Fibroblast of villous mesenchyme (primary cell): ENCODE measurements around the gene SLC5A1. TPM values are rescaled to one million over a fixed set of nuclear protein-coding genes. Genes with fewer than 3 reads are reported as not detected.
A peak's percentile ranks its signal among the peaks of the same experiment; 100 is the strongest.

Experiments used
- DNase-seq: peaks from one replicate; pipeline ENCODE4 v3.0.0-alpha.2; 2010; ENCODE audit warnings: low read depth
- H3K4me3 ChIP-seq: 2 replicates; pipeline ENCODE4 v1.5.1; 2011; ENCODE audit warnings: low read depth, mild to moderate bottlenecking, low read length
- total RNA-seq: library from RNA; depleted of rRNA; stranded (reverse); fragments of >200 nt; gene quantifications from 2 replicates; pipeline ENCODE4 v1.2.3, GENCODE V29; 2012
- TF ChIP-seq, protein P1 (sequence below): IDR thresholded peaks from 2 replicates; pipeline ENCODE4 v1.5.1; 2012; ENCODE audit warnings: low read depth, mild to moderate bottlenecking, low read length; ENCODE audit not compliant: insufficient read depth

Gene SLC5A1
- total RNA-seq, 1 donor, result not detected

DNA sequence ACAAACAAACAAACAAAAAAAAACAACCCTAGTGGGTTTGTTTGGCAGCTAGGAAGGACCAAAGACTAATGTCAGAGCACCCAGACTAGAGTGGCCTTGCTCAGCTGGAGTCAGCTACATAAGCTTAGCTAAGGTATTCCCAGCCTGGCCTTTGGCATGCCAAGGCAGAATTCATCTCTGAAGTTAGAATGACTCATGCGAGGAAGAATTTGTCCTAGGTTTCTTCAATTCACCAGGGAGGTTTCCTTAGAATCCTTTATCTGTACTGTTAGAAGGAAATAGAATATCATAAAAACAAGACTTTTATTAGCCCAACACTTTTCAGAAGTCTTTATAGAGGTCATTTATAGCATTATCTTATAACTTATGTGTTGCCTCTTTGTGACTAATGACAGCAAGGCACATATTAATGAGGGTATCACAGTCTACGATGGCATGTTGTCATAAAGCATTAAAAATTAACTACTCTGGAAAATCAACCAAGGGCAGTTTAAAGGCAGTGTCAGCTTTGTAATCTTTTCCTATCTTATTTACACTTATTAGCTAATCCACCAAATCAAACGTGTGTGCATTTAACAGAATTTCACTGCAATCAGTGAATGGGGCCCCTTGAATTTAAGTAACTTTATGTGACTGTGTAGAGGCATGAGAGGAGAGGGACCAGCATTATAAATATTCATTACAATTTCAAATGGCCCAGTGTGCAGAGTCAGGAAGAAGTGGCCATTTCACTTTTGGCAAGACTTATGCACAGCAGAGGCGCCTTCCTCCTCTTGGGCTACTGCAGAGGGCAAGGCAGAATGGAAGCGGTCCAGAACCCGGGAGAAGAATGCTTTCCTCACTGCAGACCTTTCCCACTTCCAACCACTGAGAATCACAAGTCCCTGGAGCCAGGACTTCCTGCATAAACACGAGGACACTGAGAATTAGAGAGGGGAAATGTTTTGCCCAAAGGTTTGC lies 36.3 kb downstream of the SLC5A1 start:
- TF ChIP-seq, protein P1, sequence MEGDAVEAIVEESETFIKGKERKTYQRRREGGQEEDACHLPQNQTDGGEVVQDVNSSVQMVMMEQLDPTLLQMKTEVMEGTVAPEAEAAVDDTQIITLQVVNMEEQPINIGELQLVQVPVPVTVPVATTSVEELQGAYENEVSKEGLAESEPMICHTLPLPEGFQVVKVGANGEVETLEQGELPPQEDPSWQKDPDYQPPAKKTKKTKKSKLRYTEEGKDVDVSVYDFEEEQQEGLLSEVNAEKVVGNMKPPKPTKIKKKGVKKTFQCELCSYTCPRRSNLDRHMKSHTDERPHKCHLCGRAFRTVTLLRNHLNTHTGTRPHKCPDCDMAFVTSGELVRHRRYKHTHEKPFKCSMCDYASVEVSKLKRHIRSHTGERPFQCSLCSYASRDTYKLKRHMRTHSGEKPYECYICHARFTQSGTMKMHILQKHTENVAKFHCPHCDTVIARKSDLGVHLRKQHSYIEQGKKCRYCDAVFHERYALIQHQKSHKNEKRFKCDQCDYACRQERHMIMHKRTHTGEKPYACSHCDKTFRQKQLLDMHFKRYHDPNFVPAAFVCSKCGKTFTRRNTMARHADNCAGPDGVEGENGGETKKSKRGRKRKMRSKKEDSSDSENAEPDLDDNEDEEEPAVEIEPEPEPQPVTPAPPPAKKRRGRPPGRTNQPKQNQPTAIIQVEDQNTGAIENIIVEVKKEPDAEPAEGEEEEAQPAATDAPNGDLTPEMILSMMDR, result no peak
- no peak overlapping the region for H3K4me3 ChIP-seq
- DNase-seq, result peak; percentile 52

DNA sequence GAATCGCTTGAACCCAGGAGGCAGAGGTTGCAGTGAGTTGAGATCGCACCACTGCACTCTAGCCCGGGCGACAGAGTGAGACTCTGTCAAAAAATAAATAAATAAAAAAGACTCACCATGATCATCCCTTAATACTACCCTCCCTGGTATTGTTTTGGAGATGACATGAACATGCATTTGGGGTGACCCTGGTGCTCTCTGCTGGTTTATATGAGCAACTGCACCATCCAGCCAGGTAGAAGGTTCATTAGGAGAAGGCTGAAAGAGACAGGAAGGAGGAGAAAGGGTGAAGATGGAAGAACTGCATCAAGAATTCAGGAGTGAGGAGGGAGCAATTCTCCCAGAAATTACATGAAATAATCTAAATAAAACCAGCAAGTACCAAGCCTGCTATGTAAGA lies 37.8 kb downstream of the SLC5A1 start:
- TF ChIP-seq, protein P1, result peak; percentile 85

GRCh38 chr22:32082331-32082730 lies 39.3 kb downstream of the SLC5A1 start:
- TF ChIP-seq, protein P1, result no peak
- no peak overlapping the region for H3K4me3 ChIP-seq
- DNase-seq, result no peak

More for the DNA sequence above, 37.8 kb downstream of the SLC5A1 start:
- no peak overlapping the region for H3K4me3 ChIP-seq
- peak; percentile 59 for DNase-seq

GRCh38 chr22:32083000-32083399 lies 39.9 kb downstream of the SLC5A1 start:
- no peak overlapping the region for H3K4me3 ChIP-seq
- DNase-seq, result no peak
- TF ChIP-seq, protein P1, result no peak

DNA sequence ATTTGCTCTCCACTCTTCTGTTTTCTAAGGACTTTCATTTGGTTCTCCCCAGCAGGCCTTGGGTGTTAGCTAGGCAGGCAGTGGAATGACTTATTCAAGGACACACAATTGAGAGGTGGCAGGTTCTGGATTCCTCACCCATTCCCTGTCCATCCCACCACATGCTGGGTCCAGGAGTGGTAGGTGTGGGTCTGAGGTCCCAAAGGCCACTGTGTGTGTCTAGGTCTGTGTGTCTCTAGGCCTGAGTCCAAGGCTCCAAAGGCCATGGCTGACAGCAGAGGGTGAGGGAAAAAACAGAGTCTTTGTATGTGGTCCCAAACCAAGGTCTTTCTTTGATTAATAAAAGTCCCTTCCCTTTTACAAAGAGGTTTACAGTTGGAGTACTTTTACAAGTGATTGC lies 40.8 kb downstream of the SLC5A1 start:
- TF ChIP-seq, protein P1, result no peak
- H3K4me3 ChIP-seq, result no peak overlapping the region
- DNase-seq, result no peak

DNA sequence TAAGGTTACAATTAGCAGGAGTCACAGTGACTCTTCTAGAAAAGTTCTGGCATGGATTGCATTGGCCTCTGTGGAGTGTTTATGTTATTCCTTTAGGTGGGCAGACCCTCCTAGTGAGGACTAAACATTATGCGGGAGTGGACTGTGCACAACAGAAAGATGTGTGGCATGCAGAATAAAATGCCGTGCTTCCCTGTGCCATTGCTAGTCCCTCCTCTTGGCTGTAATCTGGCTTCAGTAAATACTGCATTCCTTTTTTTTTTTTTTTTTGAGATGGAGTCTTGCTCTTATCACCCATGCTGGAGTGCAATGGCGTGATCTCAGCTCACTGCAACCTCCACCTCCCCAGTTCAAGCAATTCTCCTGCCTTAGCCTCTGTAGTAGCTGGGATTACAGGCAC lies 45.0 kb downstream of the SLC5A1 start:
- no peak overlapping the region for H3K4me3 ChIP-seq
- DNase-seq, result no peak
- TF ChIP-seq, protein P1, result no peak

GRCh38 chr22:32097018-32097417 lies 54.0 kb downstream of the SLC5A1 start:
- TF ChIP-seq, protein P1, result no peak
- no peak for DNase-seq
- H3K4me3 ChIP-seq, result no peak overlapping the region
